HG03378 (cell line): ENCODE results near the gene AKIRIN2.
A peak's percentile ranks its signal among the peaks of the same experiment; 100 is the strongest.
"Not testable (repeated sequence)": the region's sequence is repeated elsewhere in the genome, so short reads cannot be mapped to it uniquely, and the experiment has no call there.

Experiments
- ATAC-seq: cut with Tn5 transposase; IDR thresholded peaks from one replicate; pipeline ENCODE4 v1.9.1; 2021; ENCODE audit warnings: mild to moderate bottlenecking, moderate library complexity; ENCODE audit not compliant: unreplicated experiment

AKIRIN2 gene

GRCh38 chr6:87690441-87690840 is 11.6 kb downstream of the AKIRIN2 start:
- no peak for ATAC-seq

DNA sequence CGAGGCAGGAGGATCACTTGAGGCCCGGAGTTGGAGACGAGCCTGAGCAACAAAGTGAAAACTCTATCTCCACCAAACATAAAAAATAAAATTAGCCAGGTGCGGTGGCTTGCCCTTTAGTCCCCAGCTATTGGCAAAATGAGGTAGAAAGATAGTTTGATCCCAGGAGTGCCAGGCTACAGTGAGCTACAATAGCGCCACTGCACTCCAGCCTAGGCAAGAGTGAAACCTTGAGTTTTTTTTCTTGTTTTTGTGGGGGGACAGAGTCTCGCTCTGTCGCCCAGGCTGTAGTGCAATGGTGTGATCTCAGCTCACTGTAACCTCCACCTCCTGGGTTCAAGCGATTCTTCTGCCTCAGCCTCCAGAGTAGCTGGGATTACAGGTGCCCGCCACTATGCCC is 14.1 kb downstream of the AKIRIN2 start:
- not testable (repeated sequence) for ATAC-seq

- no peak for ATAC-seq
These were observed 14.7 kb downstream of the AKIRIN2 start for GRCh38 chr6:87687296-87687695.

DNA sequence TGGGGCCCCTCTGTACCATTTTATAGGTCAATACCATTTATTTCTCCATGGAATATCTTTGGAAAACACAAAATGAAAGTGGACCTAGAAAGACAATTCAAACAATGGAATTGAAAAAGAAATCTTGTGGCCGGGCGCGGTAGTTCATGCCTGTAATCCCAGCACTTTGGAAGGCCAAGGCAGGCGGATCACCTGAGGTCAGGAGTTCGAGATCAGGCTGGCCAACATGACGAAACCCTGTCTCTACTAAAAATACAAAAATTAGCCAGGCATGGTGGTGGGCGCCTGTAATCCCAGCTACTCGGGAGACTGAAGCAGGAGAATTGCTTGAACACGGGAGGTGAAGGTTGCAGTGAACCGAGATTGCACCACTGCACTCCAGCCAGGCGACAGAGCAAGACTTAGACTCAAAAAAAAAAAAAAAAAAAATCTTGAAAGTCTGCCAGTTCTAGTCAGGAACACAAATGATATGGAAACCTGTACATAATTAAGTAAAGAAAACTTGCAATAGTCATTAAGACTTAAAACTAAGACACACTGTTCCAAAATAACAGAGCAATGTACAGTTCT is 15.3 kb downstream of the AKIRIN2 start:
- not testable (repeated sequence) for ATAC-seq

- no peak for ATAC-seq
These were observed 17.0 kb downstream of the AKIRIN2 start for GRCh38 chr6:87684895-87685654.

GRCh38 chr6:87683890-87684289 is 18.1 kb downstream of the AKIRIN2 start:
- ATAC-seq = no peak

GRCh38 chr6:87682310-87682709 is 19.7 kb downstream of the AKIRIN2 start:
- no peak for ATAC-seq

GRCh38 chr6:87675004-87675681 is 26.9 kb downstream of the AKIRIN2 start:
- no peak for ATAC-seq

DNA sequence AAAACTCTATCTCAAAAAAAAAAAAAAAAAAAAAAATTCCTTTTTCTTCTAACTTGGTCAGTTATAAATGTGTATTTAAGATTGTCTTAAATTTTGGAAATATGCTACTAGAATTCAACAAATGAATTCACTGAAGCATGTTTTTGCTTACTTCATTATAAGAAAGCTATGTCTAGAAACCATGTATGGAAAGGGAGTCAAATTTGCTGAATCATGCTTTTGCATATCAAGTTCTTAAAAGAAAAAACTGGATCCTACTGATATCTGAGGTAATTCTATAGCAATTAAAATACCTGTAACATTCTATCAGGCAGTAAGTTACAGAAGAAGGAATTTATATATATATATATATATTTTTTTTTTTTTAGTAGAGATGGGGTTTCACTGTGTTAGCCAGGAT is 27.7 kb downstream of the AKIRIN2 start:
- ATAC-seq = no peak

DNA sequence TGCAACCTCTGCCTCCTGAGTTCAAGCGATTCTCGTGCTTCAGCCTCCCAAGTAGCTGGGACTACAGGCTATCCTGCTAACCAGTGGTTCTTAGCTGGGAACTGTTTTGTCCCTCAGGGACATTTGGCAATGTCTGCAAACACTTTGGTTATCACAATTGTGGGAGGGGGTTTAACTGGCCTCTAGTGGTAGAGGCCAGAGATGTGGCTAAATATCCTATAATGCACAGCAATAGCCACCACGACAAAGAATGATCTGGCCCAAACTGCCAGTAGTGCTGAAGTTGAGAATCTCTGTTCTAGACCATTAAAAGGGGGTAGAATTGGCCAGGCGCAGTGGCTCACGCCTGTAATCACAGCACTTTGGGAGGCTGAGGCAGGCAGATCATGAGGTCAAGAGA is 28.8 kb downstream of the AKIRIN2 start:
- no peak for ATAC-seq

DNA sequence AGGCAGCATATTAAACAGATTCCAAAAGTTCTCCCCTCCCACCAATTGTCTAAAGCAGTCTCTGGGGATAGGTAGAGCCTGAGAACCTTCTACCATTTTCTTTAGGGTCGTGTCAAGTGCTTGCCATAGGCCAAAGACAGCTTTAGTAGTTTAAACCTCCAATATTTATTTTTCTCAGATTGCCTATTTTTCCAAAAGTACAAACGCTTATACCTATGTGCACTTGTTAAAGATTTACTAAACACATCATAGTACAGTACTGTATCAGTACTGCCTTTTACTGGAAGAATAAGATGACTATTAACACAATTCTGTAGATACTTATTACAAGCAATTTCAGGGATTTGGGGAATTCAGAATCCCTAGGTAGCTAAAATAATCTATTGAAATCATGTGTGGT is 29.4 kb downstream of the AKIRIN2 start:
- ATAC-seq = no peak

- no peak for ATAC-seq
These were observed 30.4 kb downstream of the AKIRIN2 start for GRCh38 chr6:87671555-87672029.

DNA sequence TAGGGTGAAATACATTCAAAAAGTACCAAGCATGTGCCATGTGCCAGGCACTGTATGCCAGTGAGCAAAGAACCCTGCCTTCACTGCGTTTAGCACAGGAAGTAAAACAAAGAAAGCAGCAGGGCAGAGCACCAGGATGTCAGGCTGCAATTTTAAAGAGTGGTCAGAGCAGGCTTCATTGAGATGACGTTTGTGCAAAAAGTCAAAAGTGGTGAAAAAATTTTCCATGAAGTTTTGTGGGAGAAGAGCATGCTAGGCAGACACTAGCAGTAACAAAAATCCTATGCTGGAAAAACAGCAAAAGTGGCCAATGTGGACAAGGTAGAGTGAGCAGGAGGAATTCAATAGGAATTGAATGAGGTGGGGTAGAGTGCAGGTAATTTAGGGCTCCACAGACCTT is 31.3 kb downstream of the AKIRIN2 start:
- no peak for ATAC-seq

GRCh38 chr6:87669051-87669450 is 33.0 kb downstream of the AKIRIN2 start:
- peak; percentile 52 for ATAC-seq

- no peak for ATAC-seq
These were observed 34.0 kb downstream of the AKIRIN2 start for GRCh38 chr6:87668013-87668412.

GRCh38 chr6:87667032-87667431 is 35.0 kb downstream of the AKIRIN2 start:
- no peak for ATAC-seq

DNA sequence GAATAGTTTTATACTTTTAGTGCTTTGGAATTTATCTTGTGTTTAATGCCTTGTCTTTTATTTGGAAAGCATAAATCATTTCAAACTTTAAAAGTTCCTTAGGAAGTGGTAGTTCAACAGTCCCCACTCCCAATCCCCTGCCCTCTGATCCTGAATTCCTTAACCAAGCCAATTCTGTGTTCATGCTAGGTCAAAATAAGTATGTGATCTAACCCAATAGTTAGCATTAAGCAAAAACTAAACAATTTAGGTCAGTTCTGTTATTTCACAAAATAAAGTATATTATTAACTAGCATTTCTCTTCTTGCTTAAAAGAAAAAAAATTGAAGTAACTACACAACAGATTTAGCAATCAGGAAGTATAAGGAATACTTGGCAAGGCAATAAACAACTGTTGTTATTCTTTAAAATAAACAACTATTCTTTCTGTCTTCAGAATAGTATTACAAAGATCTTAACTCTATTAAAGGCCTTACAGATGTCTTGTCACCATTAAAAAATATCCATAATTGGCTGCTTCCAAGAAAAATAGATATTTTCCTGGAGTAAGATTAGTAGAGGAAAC is 37.0 kb downstream of the AKIRIN2 start:
- ATAC-seq = no peak

GRCh38 chr6:87663434-87663833 is 38.6 kb downstream of the AKIRIN2 start:
- no peak for ATAC-seq

DNA sequence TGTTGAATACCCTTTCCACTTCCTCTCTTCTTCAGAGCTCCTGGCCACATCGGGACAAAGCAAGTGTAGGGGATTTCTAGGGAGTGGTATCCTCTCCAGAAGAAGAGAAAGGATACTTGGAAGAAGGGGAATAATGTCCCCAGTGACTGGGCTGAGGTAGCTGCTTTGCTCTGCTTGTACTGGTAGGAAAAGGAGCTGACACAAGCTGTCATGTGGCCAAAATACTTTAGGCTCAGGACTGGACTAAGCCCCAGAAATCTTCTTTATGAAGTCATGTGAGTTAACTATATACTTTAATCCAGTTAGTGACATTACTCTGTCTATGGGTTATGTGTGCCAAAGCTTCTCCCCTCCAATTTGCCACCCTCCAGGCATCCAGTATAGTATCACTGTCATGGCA is 40.5 kb downstream of the AKIRIN2 start:
- ATAC-seq = no peak

DNA sequence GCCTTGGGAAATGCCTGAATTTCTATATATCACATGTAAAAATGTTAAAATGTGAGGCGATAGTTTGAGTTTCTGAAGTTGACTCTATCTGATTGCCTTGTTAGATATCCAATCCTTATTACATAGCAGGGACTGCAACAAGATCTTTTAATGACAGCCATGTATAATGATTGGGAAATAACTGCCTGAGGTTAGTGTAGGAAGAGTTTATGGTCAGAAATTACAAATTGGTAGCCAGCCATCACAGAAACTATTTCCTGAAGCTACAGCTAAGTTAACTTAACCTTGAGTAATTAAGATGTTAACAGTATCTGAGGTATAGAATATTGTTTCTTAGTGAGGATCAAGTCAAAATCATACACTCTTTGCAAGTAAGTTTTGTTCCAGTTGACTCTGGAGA is 41.0 kb downstream of the AKIRIN2 start:
- no peak for ATAC-seq

DNA sequence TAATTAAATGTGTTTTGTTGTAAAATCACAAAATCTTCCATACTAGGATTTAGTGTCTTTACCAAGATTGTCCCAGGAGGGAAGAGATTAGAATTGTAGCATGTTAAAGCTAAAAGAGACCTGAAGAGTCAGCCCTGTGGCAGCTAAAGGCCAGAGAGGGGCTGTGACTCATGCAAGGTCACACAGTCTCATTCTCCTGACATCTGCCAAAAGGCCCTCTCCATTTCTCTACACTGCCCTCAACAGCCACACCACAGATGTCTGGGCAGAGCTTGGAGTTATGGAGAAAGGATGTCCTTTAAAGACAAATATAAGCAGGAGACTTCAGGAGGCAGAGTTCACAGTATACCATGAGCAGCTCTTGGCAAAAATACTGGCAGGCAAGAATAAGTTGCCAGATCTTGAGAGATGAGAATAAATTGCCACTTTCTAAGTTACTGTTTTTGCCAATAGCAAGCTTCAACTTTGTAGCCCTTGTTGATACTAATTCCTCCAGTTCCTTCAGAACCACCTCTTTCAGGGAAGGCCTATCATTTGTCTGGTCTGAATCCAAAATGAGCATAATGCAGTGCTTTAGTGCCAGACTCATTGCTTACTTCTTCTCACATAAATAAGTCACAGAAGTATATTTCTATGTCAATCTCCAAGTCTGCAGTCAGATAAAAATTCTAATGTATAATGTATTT is 41.7 kb downstream of the AKIRIN2 start:
- no peak for ATAC-seq
